ENCODE data around the gene ATP6V1A.

The ATP6V1A gene

GRCh38 chr3:113747283-113748046 lies 630 bp downstream of the ATP6V1A start:
- peak in 1 of 2 donors; percentile 19 for DNase-seq (ENCODE audit: low read depth in 2 of 2)

GRCh38 chr3:113751141-113751540 lies 4.3 kb downstream of the ATP6V1A start:
- no peak for DNase-seq (ENCODE audit: low read depth in 2 of 2)

- no peak for DNase-seq (ENCODE audit: low read depth in 2 of 2)
These were observed 6.6 kb downstream of the ATP6V1A start for GRCh38 chr3:113753376-113753985.

GRCh38 chr3:113754494-113755159 lies 7.8 kb downstream of the ATP6V1A start:
- no peak for DNase-seq (ENCODE audit: low read depth in 2 of 2)

GRCh38 chr3:113758389-113759024 lies 11.7 kb downstream of the ATP6V1A start:
- no peak for DNase-seq (ENCODE audit: low read depth in 2 of 2)

GRCh38 chr3:113764698-113765097 lies 17.9 kb downstream of the ATP6V1A start:
- DNase-seq (ENCODE audit: low read depth in 2 of 2) = no peak

- DNase-seq (ENCODE audit: low read depth in 2 of 2) = no peak
These were observed 22.7 kb downstream of the ATP6V1A start for GRCh38 chr3:113769551-113769950.

- DNase-seq (ENCODE audit: low read depth in 2 of 2) = no peak
These were observed 25.2 kb downstream of the ATP6V1A start for GRCh38 chr3:113771993-113772392.

GRCh38 chr3:113773381-113773780 lies 26.5 kb downstream of the ATP6V1A start:
- DNase-seq (ENCODE audit: low read depth in 2 of 2) = no peak

GRCh38 chr3:113775516-113775915 lies 28.7 kb downstream of the ATP6V1A start:
- DNase-seq (ENCODE audit: low read depth in 2 of 2) = no peak

- no peak for DNase-seq (ENCODE audit: low read depth in 2 of 2)
These were observed 29.7 kb downstream of the ATP6V1A start for GRCh38 chr3:113776564-113776963.

GRCh38 chr3:113783463-113783862 lies 36.6 kb downstream of the ATP6V1A start:
- DNase-seq (ENCODE audit: low read depth in 2 of 2) = no peak

GRCh38 chr3:113783980-113784379 lies 37.1 kb downstream of the ATP6V1A start:
- DNase-seq (ENCODE audit: low read depth in 2 of 2) = no peak

GRCh38 chr3:113791381-113791780 lies 44.5 kb downstream of the ATP6V1A start:
- no peak for DNase-seq (ENCODE audit: low read depth in 2 of 2)

GRCh38 chr3:113794526-113794925 lies 47.7 kb downstream of the ATP6V1A start:
- no peak for DNase-seq (ENCODE audit: low read depth in 2 of 2)

- no peak for DNase-seq (ENCODE audit: low read depth in 2 of 2)
These were observed 48.9 kb downstream of the ATP6V1A start for GRCh38 chr3:113795693-113796092.

GRCh38 chr3:113802795-113803455 lies 56.1 kb downstream of the ATP6V1A start:
- no peak for DNase-seq (ENCODE audit: low read depth in 2 of 2)

GRCh38 chr3:113804661-113805060 lies 57.8 kb downstream of the ATP6V1A start:
- no peak for DNase-seq (ENCODE audit: low read depth in 2 of 2)

GRCh38 chr3:113805249-113805648 lies 58.4 kb downstream of the ATP6V1A start:
- DNase-seq (ENCODE audit: low read depth in 2 of 2) = no peak

GRCh38 chr3:113812854-113813253 lies 66.0 kb downstream of the ATP6V1A start:
- no peak for DNase-seq (ENCODE audit: low read depth in 2 of 2)

GRCh38 chr3:113819866-113820265 lies 73.0 kb downstream of the ATP6V1A start:
- no peak for DNase-seq (ENCODE audit: low read depth in 2 of 2)

GRCh38 chr3:113825090-113825489 lies 78.3 kb downstream of the ATP6V1A start:
- no peak for DNase-seq (ENCODE audit: low read depth in 2 of 2)
